HCT116 (cell line): ENCODE measurements around the gene PDE7B.

Experiments
- CTCF ChIP-seq, 3 experiments: fragments of 200-600 bp in 1 of 3; sonication (generic) in 1 of 3; IDR thresholded peaks in 2 of 3; conservative IDR thresholded peaks in 1 of 3; 2 replicates each; pipeline ENCODE4 v1.5.1; 2012 to 2017; ENCODE audit warnings: low read depth in 2 of 3, low read length in 2 of 3, antibody characterized with exemption in 1 of 3, borderline replicate concordance in 1 of 3, control low read depth in 1 of 3, mild to moderate bottlenecking in 1 of 3, mixed read lengths in 1 of 3, mixed run types in 1 of 3, moderate library complexity in 1 of 3; ENCODE audit not compliant: insufficient read depth in 1 of 3
- MAX ChIP-seq: IDR thresholded peaks from 2 replicates; pipeline ENCODE4 v1.6.1; 2012
- REST ChIP-seq: IDR thresholded peaks from 2 replicates; pipeline ENCODE4 v1.6.1; 2012; ENCODE audit warnings: low read depth
- SIN3A ChIP-seq: IDR thresholded peaks from 2 replicates; pipeline ENCODE4 v1.6.1; 2012; ENCODE audit warnings: low read depth

GRCh38 chr6:136016228-136017225 lies 165.0 kb downstream of the PDE7B start:
- TF ChIP-seq MAX (no peak), REST (no peak), SIN3A (no peak), CTCF (IDR thresholded peaks at IDR 0.05 in 2 of 3, conservative IDR thresholded peaks at IDR 0.05 in 1 of 3; ENCODE audit: borderline replicate concordance in 1 of 3, insufficient read depth in 1 of 3, low read depth in 2 of 3, low read length in 2 of 3) (no peak)
